ENCODE data around the gene SLC25A48. TPM values are rescaled to one million over a fixed set of nuclear protein-coding genes. Genes with fewer than 3 reads are reported as not detected.
"Not testable (repeated sequence)": the region's sequence is repeated elsewhere in the genome, so short reads cannot be mapped to it uniquely, and the experiment has no call there.

The SLC25A48 gene
- total and polyA plus RNA-seq, 12 donors = not detected

- H3K4me1 ChIP-seq (replicated peaks in 1 of 2) = no peaks in the 10 kb centered on the region
- H3K4me3 ChIP-seq = no peak overlapping the region
- TF ChIP-seq CTCF (IDR thresholded peaks at IDR 0.05) = no peak
- TF ChIP-seq POLR2A (IDR thresholded peaks at IDR 0.05) = no peak
- H3K27ac ChIP-seq = no peak overlapping the region
- H3K9me3 ChIP-seq (replicated peaks in 1 of 3) = no peaks in the 10 kb centered on the region
- 85 to 90% (median 87%) methylated on average over 11 to 14 of the region's 14 CpGs for WGBS, 4 donors
- DNase-seq = peak in 1 of 7 donors; percentile 41
- peaks cover 40% of the 10 kb centered on the region for H3K27me3 ChIP-seq
- no peaks in the 10 kb centered on the region for H3K36me3 ChIP-seq (replicated peaks in 1 of 2)
- intact Hi-C loops (cut with DNase I) = loop anchor here (5.0 kb wide), 2 partner anchors 281 to 361 kb away; no protein-coding TSS in a partner anchor
These were observed 1.2 kb upstream of the SLC25A48 start for GRCh38 chr5:135832941-135833920.

DNA sequence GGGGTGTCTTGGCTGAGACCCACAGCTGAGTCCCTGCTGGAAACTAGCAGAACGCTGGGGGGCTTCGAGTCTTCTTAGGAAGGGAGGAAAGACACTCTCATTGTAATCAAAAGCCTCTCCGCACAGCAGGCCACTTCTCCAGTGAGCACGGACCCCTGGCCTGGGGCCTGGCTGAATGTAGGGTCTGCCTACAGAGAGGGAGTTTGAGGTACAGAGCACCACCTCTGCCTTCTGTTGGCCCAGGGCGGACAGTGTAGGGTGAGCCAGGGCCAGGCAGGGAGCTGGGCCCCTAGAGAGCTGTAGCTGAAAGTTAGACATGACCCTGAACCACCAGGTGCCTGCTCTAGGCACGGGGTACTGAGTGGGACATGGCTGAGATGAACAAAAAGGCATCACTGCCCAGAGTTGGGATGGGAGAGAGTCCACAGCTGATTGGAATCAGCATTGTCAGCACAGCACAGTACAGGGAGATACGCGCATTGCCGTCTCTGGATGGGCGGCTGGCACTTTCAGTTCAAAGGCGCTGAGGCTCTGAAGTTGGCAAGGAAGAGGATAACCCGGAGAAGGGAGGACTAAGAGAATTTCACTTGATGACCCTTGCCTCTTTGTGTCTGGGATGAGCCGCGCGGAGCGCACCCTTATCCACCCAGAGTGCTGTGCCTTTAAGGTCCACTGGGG, 363 bp upstream of the SLC25A48 start:
- no peaks in the 10 kb centered on the region for H3K4me1 ChIP-seq (replicated peaks in 1 of 2)
- no peaks in the 10 kb centered on the region for H3K9me3 ChIP-seq (replicated peaks in 1 of 3)
- H3K36me3 ChIP-seq (replicated peaks in 1 of 2) = no peaks in the 10 kb centered on the region
- H3K27ac ChIP-seq = no peak overlapping the region
- peak in 3 of 7 donors; percentile 14 to 51 (median 35) for DNase-seq
- no peak overlapping the region for H3K4me3 ChIP-seq
- H3K27me3 ChIP-seq = peaks cover 40% of the 10 kb centered on the region
- WGBS, 4 donors = 28 to 48% (median 32%) methylated on average over 12 to 16 of the region's 16 CpGs
- TF ChIP-seq POLR2A (IDR thresholded peaks at IDR 0.05) = no peak
- peak in 4 of 6 experiments; percentile 18 to 37 (median 34) for TF ChIP-seq CTCF (IDR thresholded peaks at IDR 0.05)
- intact Hi-C loops (cut with DNase I) = loop anchor here (5.0 kb wide), 2 partner anchors 282 to 362 kb away; no protein-coding TSS in a partner anchor

DNA sequence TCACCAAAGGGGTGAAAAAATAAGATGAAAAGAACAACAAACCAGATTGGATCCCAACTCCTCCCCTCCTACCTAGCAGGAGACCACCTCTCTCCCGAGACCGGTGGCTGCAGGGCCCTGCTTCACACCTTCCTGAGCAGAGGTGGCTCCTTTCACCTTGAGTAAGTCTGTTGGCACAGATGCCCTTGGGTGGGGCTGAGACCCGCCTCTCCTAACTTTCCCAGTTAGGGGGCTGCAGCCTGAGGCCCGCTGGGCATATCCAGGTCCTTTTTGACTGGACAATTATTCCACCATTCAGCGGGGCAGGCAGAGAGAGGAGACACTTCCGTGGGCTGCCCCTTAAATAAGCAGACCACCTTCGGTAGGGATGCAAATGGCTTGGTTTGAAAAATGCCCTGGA, 1.3 kb downstream of the SLC25A48 start:
- intact Hi-C loops (cut with DNase I) = no loop called here
- H3K4me3 ChIP-seq = no peak overlapping the region
- 41 to 61% (median 58%) methylated on average over 7 of the region's 7 CpGs for WGBS, 4 donors
- TF ChIP-seq CTCF (IDR thresholded peaks at IDR 0.05) (no peak), POLR2A (IDR thresholded peaks at IDR 0.05) (no peak)
- H3K4me1 ChIP-seq (replicated peaks in 1 of 2) = no peaks in the 10 kb centered on the region
- no peaks in the 10 kb centered on the region for H3K36me3 ChIP-seq (replicated peaks in 1 of 2)
- no peak overlapping the region for H3K27ac ChIP-seq
- H3K9me3 ChIP-seq (replicated peaks in 1 of 3) = no peaks in the 10 kb centered on the region
- peaks cover 38% of the 10 kb centered on the region for H3K27me3 ChIP-seq
- DNase-seq = peak in 1 of 7 donors; percentile 18

DNA sequence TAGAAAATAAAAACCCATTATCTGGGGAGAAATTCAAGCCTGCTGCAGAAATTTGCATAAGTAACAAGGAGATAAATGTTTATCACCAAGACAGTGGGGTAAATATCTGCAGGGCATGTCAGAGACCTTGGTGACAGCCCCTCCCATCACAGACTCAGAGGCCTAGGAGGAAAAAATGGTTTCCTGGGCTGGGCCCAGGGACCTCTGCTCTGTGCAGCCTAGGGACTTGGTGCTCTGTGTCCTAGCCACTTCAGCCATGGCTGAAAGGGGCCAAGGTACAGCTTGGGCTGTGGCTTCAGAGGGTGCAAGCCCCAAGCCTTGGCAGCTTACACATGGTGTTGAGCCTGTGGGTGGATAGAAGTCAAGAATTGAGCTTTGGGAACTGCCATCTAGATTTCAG, 3.9 kb downstream of the SLC25A48 start:
- H3K4me1 ChIP-seq (replicated peaks in 1 of 2); H3K4me3 ChIP-seq; H3K9me3 ChIP-seq (replicated peaks in 1 of 3); intact Hi-C loops (cut with DNase I); H3K36me3 ChIP-seq (replicated peaks in 1 of 2); H3K27ac ChIP-seq: not testable (repeated sequence)
- DNase-seq = peak in 1 of 7 donors; percentile 25
- H3K27me3 ChIP-seq = peaks cover 23% of the 10 kb centered on the region
